Esophagus muscularis mucosa (tissue), 4 donors: ENCODE measurements around the gene LHX2.

ENCODE experiments used
- CTCF ChIP-seq, 3 experiments: fragments of 200-600 bp in 2 of 3; fragments of 450-650 bp in 1 of 3; sonication (generic) in 2 of 3; IDR thresholded peaks; one replicate each; pipeline ENCODE4 v1.5.1; 2017 to 2019; ENCODE audit warnings: antibody characterized with exemption in 3 of 3, mild to moderate bottlenecking in 2 of 3, moderate library complexity in 1 of 3
- EP300 ChIP-seq: sonication (generic); formaldehyde crosslinking; IDR thresholded peaks from one replicate; pipeline ENCODE4 v1.6.1; 2017; ENCODE audit warnings: antibody characterized with exemption
- POLR2A ChIP-seq: fragments of 450-650 bp; IDR thresholded peaks from one replicate; pipeline ENCODE4 v1.6.1; 2017; ENCODE audit warnings: antibody characterized with exemption, moderate library complexity, mild to moderate bottlenecking, low read depth

GRCh38 chr9:123998970-123999621 is 12.5 kb upstream of the LHX2 start:
- TF ChIP-seq CTCF (IDR thresholded peaks at IDR 0.05): no peak
- no peak for TF ChIP-seq POLR2A
- no peak for TF ChIP-seq EP300
